GM18873 (cell line): ENCODE data around the gene HIVEP3.

Experiments used
- ATAC-seq: cut with Tn5 transposase; IDR thresholded peaks from one replicate; pipeline ENCODE4 v1.9.1; 2021; ENCODE audit warnings: mild to moderate bottlenecking, moderate library complexity, moderate number of reproducible peaks; ENCODE audit not compliant: unreplicated experiment, low FRiP score

HIVEP3 gene

DNA sequence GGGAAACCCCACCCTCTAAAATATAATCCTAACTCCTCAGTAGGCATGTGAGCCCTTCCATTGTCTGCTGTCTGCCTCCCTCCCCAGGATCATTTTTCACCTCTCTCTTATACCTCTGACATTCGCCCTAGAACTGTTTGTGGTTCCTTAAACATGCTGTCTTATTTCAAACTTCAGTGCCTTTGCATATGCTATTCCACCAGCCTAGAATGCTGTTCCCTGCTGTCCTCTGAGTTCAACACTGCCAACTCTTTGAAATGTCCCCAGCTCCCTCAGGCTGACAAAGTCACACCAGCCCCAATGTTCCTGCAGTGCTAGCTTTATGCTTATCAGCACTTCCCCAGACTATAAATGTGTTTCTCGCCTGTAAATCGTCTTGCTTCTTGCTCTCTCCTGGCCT lies 119.5 kb downstream of the HIVEP3 start:
- ATAC-seq: no peak

DNA sequence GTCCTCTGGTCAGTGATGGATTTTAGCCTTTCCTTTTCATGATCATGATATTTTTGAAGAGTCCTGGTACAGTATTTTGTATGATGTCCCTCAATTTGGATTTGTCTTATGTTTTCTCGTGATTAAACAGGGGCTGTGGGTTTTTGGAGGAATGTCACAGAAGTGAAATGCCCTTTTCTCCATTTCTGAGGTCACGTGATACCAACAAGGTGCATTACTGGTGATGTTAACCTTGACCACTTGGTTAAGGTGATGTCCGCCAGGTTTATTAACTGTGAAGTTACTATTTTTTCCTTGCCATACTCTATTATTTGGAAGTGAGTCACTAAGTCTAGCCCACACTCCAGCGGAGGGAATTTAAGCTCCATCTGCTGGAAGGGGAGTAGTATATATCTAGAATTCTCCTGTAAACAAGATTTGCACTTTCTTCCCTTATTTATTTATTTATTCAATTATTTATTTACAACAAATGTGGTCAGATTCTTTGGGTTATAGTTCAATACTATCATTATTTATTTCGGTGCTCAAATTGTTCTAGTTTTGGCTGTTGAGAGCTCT lies 123.4 kb downstream of the HIVEP3 start:
- ATAC-seq: no peak

- no peak for ATAC-seq
These were observed 124.7 kb downstream of the HIVEP3 start for GRCh38 chr1:41794031-41794430.

GRCh38 chr1:41792485-41792770 lies 126.3 kb downstream of the HIVEP3 start:
- no peak for ATAC-seq

DNA sequence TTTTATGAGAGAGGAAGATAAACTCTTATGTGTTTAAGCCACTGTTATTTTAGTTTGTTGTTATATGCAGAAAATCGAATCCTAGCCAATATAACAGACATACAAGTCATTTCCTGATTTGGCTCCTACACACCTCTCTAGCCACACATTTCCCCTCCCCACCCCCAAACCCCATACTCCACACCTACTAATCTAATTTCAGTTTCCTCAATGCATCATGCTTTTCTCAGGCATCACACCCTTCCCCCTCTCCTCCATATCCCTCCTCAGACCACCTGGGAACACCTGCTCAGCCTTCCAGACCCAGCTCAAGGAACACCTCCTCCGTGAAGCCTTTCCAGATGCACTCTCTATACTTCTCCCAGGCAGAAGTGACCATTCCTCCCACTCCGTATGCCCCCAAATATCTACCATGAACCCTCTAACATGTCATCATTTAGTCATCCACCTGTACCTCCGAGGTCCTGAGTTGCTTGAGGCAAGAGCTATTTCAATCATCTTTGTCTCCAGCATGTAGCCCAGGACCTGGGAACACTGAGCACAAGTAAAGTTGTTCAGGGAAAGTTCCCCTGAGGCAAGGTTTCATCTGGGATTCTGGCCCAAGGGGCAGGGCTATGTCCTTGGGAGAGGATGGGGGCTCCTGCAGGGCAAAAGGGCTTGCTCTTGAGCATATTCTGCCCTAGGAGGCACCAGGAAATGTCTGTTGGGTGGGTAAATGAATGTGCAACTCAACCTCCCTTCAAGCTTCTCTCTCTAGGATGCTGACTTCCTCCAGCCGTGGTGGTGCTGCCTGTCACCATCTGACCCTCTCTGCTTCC lies 126.8 kb downstream of the HIVEP3 start:
- no peak for ATAC-seq

GRCh38 chr1:41790351-41790750 lies 128.4 kb downstream of the HIVEP3 start:
- ATAC-seq: no peak

GRCh38 chr1:41789661-41790330 lies 128.9 kb downstream of the HIVEP3 start:
- ATAC-seq: no peak

- no peak for ATAC-seq
These were observed 130.3 kb downstream of the HIVEP3 start for GRCh38 chr1:41788427-41788826.

- no peak for ATAC-seq
These were observed 134.0 kb downstream of the HIVEP3 start for GRCh38 chr1:41784531-41785274.

DNA sequence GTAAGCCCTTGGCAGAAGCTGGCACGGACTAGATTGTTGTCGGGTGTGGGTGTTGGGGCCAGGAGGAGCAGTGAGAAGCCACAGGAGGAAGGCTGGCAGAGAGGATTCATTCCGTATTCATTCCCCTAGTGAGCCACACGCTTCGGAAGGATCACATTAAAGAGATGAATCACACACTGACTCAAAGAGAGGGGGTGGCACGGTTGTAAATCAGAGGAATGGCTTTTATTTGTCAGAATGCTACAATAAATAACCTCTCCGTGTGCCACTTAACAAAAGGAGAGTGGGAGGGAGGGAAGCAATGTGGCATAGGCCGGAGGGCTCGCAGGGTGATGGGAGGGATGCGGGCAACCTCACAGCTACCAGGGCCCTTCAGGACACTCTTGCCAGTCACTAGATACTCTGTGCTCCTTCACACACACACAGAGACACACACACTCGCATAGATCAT lies 135.5 kb downstream of the HIVEP3 start:
- no peak for ATAC-seq

GRCh38 chr1:41780916-41781315 lies 137.8 kb downstream of the HIVEP3 start:
- no peak for ATAC-seq

DNA sequence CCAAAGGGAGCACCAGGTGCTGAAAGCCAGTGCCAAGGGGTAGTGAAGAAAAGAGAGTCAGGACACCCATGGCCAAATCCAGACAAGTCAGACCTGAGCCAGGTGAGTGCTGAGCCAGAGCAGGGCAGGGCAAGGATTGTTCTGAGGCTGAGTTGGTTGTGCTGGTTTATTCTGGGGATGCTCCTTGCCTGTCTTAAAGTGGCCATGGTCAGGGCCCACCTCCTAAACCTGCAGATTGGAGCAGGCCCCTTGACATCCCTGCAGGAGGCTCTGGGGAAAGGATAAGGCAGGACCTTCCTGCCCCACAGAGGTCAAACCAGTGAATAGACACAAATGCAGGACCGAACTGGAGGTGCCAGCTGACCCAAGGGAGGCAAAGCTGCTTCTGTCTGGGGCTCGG lies 138.4 kb downstream of the HIVEP3 start:
- no peak for ATAC-seq

DNA sequence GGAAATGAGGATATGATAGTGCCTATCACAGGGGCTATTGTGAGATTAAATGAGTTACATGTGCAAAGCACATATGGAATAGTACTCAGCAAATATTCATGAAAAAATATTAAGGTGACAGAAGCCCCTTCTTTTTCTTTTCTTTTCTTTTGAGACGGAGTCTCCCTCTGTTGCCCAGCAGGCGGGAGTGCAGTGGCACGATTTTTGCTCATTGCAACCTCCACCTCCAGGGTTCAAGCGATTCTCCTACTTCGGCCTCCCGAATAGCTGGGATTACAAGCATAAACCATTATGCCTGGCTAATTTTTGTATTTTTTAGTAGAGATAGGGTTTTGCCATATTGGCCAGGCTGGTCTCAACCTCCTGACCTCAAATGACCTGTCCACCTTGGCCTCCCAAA lies 139.4 kb downstream of the HIVEP3 start:
- ATAC-seq: no peak

DNA sequence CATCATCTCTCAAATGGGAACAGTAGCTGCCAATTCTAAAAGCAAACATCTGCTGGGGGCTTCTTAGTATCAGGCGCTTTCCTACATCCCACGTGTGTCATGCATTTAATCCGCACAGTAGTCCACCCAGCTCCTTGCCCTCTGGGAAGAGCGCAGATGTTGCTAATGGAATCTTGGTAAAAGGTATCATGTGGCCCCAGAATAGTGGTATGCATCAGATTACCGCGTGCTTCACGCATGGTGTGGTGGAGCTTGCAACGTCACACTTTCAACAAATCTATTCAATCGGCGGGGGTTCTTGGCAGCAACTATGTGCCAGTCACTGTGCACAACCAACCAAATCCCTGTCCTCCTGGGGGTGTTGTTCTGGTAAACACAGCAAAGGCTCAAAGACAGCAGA lies 141.0 kb downstream of the HIVEP3 start:
- no peak for ATAC-seq

DNA sequence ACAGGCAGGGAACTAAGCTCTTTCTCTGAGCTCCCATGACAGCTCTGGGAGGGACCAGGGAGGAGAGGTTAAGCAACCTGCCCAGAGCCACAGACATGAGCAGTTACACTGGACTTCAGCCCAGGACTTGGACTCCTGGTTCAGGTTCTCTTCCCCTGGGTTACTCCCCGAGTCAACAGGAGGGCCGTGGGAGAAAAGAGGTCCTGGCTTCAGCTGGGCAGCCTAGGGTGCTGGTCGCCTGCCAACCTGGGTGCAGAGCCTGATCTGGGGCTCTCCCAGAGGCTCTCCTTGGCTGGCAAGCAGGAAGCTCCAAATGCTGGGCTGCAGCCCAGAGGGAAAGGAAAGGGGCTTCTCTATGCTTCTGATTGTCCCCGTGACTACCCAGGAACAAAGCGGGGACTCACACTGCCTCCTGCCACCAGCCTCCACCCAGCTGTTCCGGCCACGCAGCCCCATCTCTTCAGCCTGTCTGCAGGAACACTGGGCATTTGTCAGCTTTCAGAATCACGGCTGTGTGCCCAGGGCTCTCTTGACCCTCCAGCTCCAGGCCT lies 141.8 kb downstream of the HIVEP3 start:
- no peak for ATAC-seq

- no peak for ATAC-seq
These were observed 142.7 kb downstream of the HIVEP3 start for GRCh38 chr1:41775956-41776585.

GRCh38 chr1:41774471-41774990 lies 144.2 kb downstream of the HIVEP3 start:
- no peak for ATAC-seq

DNA sequence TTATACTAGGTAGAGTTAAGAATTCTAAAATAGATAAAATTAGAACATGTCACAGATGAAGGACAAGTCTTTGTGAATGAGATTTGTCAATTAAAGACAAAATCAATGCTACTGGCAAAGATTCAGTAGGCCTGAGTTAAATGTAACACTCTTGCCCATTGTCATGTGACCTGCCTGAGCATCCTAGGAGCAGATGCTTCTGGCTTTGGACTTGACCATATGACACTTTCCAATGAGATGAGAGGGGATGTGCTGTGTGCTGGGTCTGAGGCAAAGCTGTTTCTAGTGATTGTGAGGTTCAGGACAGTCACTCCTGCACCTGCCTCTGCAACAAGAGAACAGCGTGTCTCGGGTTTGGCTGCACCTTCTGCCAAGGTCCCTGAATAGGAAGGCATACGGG lies 144.9 kb downstream of the HIVEP3 start:
- ATAC-seq: no peak

- no peak for ATAC-seq
These were observed 145.6 kb downstream of the HIVEP3 start for GRCh38 chr1:41773144-41773591.

DNA sequence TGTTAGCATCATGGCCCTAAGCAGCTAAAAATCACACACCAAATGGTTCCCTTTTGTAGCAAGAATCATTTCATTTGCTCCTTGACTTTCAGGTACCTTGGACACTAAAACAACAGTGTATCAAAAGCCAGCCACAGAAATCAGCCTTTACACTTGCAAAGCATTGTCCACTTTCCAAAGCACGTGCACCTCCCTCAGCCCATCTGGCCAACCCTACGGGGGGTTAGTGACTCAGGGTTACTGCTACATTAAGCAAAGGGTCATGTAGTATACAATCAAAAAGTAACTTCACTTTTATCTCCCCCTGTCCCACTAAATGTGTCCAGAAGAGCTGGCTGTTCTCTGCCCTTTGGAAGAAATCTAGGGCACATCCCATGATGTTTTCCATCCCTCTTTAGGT lies 149.7 kb downstream of the HIVEP3 start:
- ATAC-seq: no peak
